GM18498 (cell line): ENCODE results near the gene PPP1CA.
"Not testable (repeated sequence)": the region's sequence is repeated elsewhere in the genome, so short reads cannot be mapped to it uniquely, and the experiment has no call there.

Experiments
- ATAC-seq: cut with Tn5 transposase; IDR thresholded peaks from one replicate; pipeline ENCODE4 v1.9.1; 2021; ENCODE audit warnings: mild to moderate bottlenecking, moderate library complexity; ENCODE audit not compliant: unreplicated experiment

Gene PPP1CA

GRCh38 chr11:67404515-67405195 lies 3.0 kb upstream of the PPP1CA start:
- no peak for ATAC-seq

GRCh38 chr11:67403085-67403484 lies 1.4 kb upstream of the PPP1CA start:
- not testable (repeated sequence) for ATAC-seq

GRCh38 chr11:67402192-67402839 lies 658 bp upstream of the PPP1CA start:
- not testable (repeated sequence) for ATAC-seq

- no peak for ATAC-seq
Observed at GRCh38 chr11:67400942-67401494, 640 bp downstream of the PPP1CA start.

GRCh38 chr11:67400251-67400941 lies 1.3 kb downstream of the PPP1CA start:
- ATAC-seq = no peak

- no peak for ATAC-seq
Observed at GRCh38 chr11:67398661-67399563, 2.7 kb downstream of the PPP1CA start.

- ATAC-seq = no peak
Observed at GRCh38 chr11:67397986-67398660, 3.5 kb downstream of the PPP1CA start.

GRCh38 chr11:67397536-67397935 lies 4.1 kb downstream of the PPP1CA start:
- no peak for ATAC-seq

- no peak for ATAC-seq
Observed at GRCh38 chr11:67396587-67397389, 4.9 kb downstream of the PPP1CA start.

- no peak for ATAC-seq
Observed at GRCh38 chr11:67396259-67396581, 5.4 kb downstream of the PPP1CA start.

- no peak for ATAC-seq
Observed at GRCh38 chr11:67395555-67396258, 6.0 kb downstream of the PPP1CA start.

- no peak for ATAC-seq
Observed at GRCh38 chr11:67393990-67394389, 7.7 kb downstream of the PPP1CA start.

- ATAC-seq = no peak
Observed at GRCh38 chr11:67393437-67393836, 8.2 kb downstream of the PPP1CA start.

- no peak for ATAC-seq
Observed at GRCh38 chr11:67392183-67392715, 9.4 kb downstream of the PPP1CA start.

GRCh38 chr11:67391304-67392182 lies 10.1 kb downstream of the PPP1CA start, which contains the start of gene RAD9A:
Gene RAD9A, plus strand, starts transcription at chr11:67391986. Its CDS starts 59 bp downstream, at chr11:67392045.
- peak; percentile 65 for ATAC-seq

GRCh38 chr11:67390947-67391303 lies 10.7 kb downstream of the PPP1CA start:
- no peak for ATAC-seq

GRCh38 chr11:67389477-67389876 lies 12.2 kb downstream of the PPP1CA start:
- no peak for ATAC-seq

GRCh38 chr11:67387518-67387917 lies 14.1 kb downstream of the PPP1CA start:
- ATAC-seq = no peak
